ENCODE data around the gene MDGA2. TPM values are rescaled to one million over a fixed set of nuclear protein-coding genes. Genes with fewer than 3 reads are reported as not detected.

Gene MDGA2
- total and polyA plus RNA-seq, 2 of the 8 experiments (the other 6 are each of a cell fraction or from before 2014, with no cell fraction given), result 0.11 to 0.69 TPM

- TF ChIP-seq, protein P1, sequence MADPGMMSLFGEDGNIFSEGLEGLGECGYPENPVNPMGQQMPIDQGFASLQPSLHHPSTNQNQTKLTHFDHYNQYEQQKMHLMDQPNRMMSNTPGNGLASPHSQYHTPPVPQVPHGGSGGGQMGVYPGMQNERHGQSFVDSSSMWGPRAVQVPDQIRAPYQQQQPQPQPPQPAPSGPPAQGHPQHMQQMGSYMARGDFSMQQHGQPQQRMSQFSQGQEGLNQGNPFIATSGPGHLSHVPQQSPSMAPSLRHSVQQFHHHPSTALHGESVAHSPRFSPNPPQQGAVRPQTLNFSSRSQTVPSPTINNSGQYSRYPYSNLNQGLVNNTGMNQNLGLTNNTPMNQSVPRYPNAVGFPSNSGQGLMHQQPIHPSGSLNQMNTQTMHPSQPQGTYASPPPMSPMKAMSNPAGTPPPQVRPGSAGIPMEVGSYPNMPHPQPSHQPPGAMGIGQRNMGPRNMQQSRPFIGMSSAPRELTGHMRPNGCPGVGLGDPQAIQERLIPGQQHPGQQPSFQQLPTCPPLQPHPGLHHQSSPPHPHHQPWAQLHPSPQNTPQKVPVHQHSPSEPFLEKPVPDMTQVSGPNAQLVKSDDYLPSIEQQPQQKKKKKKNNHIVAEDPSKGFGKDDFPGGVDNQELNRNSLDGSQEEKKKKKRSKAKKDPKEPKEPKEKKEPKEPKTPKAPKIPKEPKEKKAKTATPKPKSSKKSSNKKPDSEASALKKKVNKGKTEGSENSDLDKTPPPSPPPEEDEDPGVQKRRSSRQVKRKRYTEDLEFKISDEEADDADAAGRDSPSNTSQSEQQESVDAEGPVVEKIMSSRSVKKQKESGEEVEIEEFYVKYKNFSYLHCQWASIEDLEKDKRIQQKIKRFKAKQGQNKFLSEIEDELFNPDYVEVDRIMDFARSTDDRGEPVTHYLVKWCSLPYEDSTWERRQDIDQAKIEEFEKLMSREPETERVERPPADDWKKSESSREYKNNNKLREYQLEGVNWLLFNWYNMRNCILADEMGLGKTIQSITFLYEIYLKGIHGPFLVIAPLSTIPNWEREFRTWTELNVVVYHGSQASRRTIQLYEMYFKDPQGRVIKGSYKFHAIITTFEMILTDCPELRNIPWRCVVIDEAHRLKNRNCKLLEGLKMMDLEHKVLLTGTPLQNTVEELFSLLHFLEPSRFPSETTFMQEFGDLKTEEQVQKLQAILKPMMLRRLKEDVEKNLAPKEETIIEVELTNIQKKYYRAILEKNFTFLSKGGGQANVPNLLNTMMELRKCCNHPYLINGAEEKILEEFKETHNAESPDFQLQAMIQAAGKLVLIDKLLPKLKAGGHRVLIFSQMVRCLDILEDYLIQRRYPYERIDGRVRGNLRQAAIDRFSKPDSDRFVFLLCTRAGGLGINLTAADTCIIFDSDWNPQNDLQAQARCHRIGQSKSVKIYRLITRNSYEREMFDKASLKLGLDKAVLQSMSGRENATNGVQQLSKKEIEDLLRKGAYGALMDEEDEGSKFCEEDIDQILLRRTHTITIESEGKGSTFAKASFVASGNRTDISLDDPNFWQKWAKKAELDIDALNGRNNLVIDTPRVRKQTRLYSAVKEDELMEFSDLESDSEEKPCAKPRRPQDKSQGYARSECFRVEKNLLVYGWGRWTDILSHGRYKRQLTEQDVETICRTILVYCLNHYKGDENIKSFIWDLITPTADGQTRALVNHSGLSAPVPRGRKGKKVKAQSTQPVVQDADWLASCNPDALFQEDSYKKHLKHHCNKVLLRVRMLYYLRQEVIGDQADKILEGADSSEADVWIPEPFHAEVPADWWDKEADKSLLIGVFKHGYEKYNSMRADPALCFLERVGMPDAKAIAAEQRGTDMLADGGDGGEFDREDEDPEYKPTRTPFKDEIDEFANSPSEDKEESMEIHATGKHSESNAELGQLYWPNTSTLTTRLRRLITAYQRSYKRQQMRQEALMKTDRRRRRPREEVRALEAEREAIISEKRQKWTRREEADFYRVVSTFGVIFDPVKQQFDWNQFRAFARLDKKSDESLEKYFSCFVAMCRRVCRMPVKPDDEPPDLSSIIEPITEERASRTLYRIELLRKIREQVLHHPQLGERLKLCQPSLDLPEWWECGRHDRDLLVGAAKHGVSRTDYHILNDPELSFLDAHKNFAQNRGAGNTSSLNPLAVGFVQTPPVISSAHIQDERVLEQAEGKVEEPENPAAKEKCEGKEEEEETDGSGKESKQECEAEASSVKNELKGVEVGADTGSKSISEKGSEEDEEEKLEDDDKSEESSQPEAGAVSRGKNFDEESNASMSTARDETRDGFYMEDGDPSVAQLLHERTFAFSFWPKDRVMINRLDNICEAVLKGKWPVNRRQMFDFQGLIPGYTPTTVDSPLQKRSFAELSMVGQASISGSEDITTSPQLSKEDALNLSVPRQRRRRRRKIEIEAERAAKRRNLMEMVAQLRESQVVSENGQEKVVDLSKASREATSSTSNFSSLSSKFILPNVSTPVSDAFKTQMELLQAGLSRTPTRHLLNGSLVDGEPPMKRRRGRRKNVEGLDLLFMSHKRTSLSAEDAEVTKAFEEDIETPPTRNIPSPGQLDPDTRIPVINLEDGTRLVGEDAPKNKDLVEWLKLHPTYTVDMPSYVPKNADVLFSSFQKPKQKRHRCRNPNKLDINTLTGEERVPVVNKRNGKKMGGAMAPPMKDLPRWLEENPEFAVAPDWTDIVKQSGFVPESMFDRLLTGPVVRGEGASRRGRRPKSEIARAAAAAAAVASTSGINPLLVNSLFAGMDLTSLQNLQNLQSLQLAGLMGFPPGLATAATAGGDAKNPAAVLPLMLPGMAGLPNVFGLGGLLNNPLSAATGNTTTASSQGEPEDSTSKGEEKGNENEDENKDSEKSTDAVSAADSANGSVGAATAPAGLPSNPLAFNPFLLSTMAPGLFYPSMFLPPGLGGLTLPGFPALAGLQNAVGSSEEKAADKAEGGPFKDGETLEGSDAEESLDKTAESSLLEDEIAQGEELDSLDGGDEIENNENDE (IDR thresholded peaks at IDR 0.05; ENCODE audit: insufficient replicate concordance, low read length), result no peak
- TF ChIP-seq CBX8 (IDR thresholded peaks at IDR 0.05; ENCODE audit: borderline replicate concordance, low read depth, low read length) (no peak), CHD1 (IDR thresholded peaks at IDR 0.05; ENCODE audit: low read depth, low read length) (no peak), BRCA1 (IDR thresholded peaks at IDR 0.05; ENCODE audit: low read depth, low read length) (no peak), POLR2AphosphoS5 (IDR thresholded peaks at IDR 0.05; ENCODE audit: low read depth, low read length) (no peak), HDAC2 (IDR thresholded peaks at IDR 0.05; ENCODE audit: borderline replicate concordance in 1 of 2, low read depth in 2 of 2, low read length in 2 of 2) (no peak), SIRT6 (IDR thresholded peaks at IDR 0.05; ENCODE audit: low read length) (no peak)
These were observed 521.7 kb downstream of the MDGA2 start (continued) for GRCh38 chr14:47153746-47154145.

Data from H1 (cell line).